ENCODE results near the gene RELT.
"Not testable (repeated sequence)": the region's sequence is repeated elsewhere in the genome, so short reads cannot be mapped to it uniquely, and the experiment has no call there.

The RELT gene

DNA sequence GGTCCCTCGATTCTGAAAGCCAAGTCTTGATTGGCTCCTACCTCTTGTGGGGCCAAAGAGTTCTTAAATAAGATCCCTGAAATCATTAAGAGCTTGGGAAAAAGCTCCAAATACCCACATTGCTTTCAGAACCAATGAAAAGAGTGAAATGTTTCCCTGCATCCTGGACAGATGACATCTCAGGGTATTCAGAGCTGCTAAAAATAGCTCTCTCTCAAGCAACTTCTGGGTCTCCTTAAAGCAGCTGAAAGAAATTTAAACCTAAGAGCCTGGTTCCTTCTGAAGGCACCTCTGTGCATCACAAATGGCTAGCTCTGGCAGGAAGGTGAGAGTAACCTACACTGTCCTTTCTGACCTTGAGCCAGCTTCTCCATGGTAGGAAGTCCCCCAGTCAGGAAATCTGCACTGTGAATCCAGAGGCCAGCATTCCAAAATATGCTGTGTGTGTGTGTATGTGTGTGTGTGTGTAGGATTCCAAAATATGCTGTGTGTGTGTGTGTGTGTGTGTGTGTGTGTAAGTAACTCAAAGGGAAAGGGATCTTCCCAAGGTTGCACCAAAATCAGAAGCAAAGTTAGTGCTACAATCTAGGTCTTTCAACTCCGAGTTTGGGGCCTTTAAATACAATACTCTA lies 50.1 kb downstream of the RELT start:
- H3K36me3 ChIP-seq (ENCODE audit: control insufficient read depth, insufficient read depth, low read length) = no peaks in the 10 kb centered on the region
- H3K27me3 ChIP-seq (replicated peaks; ENCODE audit: control insufficient read depth, insufficient read depth, low read length, poor library complexity, severe bottlenecking) = no peaks in the 10 kb centered on the region
- no peaks in the 10 kb centered on the region for H3K4me1 ChIP-seq (ENCODE audit: control insufficient read depth, insufficient read depth, low read length, poor library complexity, severe bottlenecking)
- DNase-seq = no peak
- no peaks in the 10 kb centered on the region for H3K9me3 ChIP-seq (ENCODE audit: control insufficient read depth, low read length)
- H3K27ac ChIP-seq (ENCODE audit: insufficient read depth, low read length, poor library complexity, severe bottlenecking) = no peak overlapping the region
- no peak overlapping the region for H3K4me3 ChIP-seq (ENCODE audit: insufficient read depth, low read depth, low read length, poor library complexity, severe bottlenecking)

DNA sequence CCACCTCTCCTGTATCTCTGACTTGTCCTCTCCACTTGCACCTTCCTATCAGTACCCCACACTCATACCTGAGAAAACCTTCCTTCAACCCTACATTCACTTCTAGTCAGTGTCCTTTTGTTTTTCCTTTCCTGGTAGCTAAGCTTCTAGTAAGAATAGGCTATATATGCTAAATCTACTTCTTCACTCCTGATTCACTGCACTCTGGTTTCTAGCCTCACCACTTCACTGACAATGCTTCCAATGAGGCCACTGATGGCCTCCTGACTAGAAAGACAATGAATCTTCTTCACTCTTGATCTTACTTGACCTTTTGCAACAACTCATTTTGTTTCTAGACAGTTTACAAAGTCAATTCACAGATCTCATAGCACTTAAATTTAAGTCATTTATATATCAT lies 52.0 kb downstream of the RELT start:
- H3K4me1 ChIP-seq (ENCODE audit: control insufficient read depth, insufficient read depth, low read length, poor library complexity, severe bottlenecking) = no peaks in the 10 kb centered on the region
- no peak for DNase-seq
- no peaks in the 10 kb centered on the region for H3K36me3 ChIP-seq (ENCODE audit: control insufficient read depth, insufficient read depth, low read length)
- no peaks in the 10 kb centered on the region for H3K27me3 ChIP-seq (replicated peaks; ENCODE audit: control insufficient read depth, insufficient read depth, low read length, poor library complexity, severe bottlenecking)
- H3K27ac ChIP-seq (ENCODE audit: insufficient read depth, low read length, poor library complexity, severe bottlenecking) = no peak overlapping the region
- no peak overlapping the region for H3K4me3 ChIP-seq (ENCODE audit: insufficient read depth, low read depth, low read length, poor library complexity, severe bottlenecking)
- H3K9me3 ChIP-seq (ENCODE audit: control insufficient read depth, low read length) = no peaks in the 10 kb centered on the region

DNA sequence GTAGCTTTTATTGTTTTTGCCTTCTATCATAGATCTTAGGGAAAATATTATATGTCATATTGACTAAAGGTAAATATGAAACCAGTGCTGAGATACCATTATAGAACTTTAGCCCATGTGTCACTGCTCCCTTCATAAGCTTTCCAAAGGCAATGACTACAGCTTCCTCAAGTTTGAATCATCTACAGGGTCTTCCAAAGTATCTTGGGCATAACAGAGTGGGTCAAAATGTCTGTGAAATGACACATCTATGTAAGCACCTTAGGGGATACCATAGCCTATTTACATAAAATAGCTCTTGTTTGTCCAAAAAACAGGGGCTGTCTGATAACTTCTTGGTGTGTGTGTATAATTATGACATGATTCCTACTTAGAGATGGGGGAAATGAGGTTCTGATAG lies 52.5 kb downstream of the RELT start:
- Histone ChIP-seq H3K9me3 (ENCODE audit: control insufficient read depth, low read length) (no peaks in the 10 kb centered on the region), H3K4me3 (ENCODE audit: insufficient read depth, low read depth, low read length, poor library complexity, severe bottlenecking) (no peak overlapping the region), H3K27ac (ENCODE audit: insufficient read depth, low read length, poor library complexity, severe bottlenecking) (no peak overlapping the region), H3K36me3 (ENCODE audit: control insufficient read depth, insufficient read depth, low read length) (no peaks in the 10 kb centered on the region), H3K4me1 (ENCODE audit: control insufficient read depth, insufficient read depth, low read length, poor library complexity, severe bottlenecking) (no peaks in the 10 kb centered on the region), H3K27me3 (replicated peaks; ENCODE audit: control insufficient read depth, insufficient read depth, low read length, poor library complexity, severe bottlenecking) (no peaks in the 10 kb centered on the region)
- DNase-seq = no peak

DNA sequence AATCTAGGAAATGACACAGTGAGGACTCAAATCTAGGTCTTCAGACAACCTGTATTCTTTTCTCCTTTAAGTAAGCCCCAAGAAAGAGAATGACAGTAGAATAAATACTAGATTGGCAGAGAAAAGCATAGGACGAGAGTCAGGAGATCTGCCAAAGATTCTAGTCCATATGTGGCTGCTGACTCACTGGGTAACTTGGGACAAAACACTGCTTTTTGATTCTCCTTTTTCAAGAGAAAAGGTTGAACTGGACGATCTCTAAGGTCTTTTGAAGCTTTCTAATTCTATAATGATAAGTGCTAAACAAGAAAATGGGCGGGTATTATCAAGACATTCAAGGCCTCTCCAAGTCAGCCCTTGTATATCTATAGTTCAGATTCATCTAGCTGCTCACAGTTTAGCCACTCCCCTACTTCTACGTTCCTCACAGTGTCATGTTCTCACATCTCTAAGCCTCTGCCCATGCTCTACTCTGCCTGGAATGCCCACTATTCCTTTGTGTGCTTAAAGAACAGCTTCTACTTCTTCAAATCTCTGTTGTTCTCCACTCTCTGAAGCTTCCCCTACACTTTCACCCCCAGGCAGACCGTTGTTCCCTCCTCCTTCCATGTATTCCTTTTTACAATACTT lies 53.0 kb downstream of the RELT start:
- Histone ChIP-seq H3K4me3 (ENCODE audit: insufficient read depth, low read depth, low read length, poor library complexity, severe bottlenecking) (no peak overlapping the region), H3K27me3 (replicated peaks; ENCODE audit: control insufficient read depth, insufficient read depth, low read length, poor library complexity, severe bottlenecking) (no peaks in the 10 kb centered on the region), H3K9me3 (ENCODE audit: control insufficient read depth, low read length) (no peaks in the 10 kb centered on the region), H3K36me3 (ENCODE audit: control insufficient read depth, insufficient read depth, low read length) (no peaks in the 10 kb centered on the region), H3K4me1 (ENCODE audit: control insufficient read depth, insufficient read depth, low read length, poor library complexity, severe bottlenecking) (no peaks in the 10 kb centered on the region), H3K27ac (ENCODE audit: insufficient read depth, low read length, poor library complexity, severe bottlenecking) (no peak overlapping the region)
- no peak for DNase-seq

DNA sequence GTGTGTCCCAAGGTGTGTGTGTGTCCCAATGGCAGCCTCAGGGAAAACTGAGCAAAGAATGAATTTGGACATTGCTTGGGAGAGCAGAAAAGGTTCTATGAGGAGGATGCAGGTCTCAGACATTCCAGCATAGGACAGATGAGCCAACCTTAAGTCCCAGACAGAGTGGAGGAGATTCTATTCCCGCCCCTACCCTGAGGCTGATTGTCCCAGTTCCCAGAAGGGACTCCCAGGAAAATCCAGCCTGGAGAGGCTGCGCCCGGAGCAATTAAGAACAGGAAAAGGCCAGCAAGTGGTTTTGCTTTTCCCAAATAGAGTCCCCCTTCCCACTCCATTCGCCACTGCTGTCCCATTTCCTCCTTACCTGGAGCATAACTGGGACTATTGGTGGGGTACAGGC lies 54.1 kb downstream of the RELT start:
- Histone ChIP-seq H3K4me3 (ENCODE audit: insufficient read depth, low read depth, low read length, poor library complexity, severe bottlenecking) (no peak overlapping the region), H3K27me3 (replicated peaks; ENCODE audit: control insufficient read depth, insufficient read depth, low read length, poor library complexity, severe bottlenecking) (no peaks in the 10 kb centered on the region), H3K36me3 (ENCODE audit: control insufficient read depth, insufficient read depth, low read length) (no peaks in the 10 kb centered on the region), H3K9me3 (ENCODE audit: control insufficient read depth, low read length) (no peaks in the 10 kb centered on the region), H3K27ac (ENCODE audit: insufficient read depth, low read length, poor library complexity, severe bottlenecking) (no peak overlapping the region), H3K4me1 (ENCODE audit: control insufficient read depth, insufficient read depth, low read length, poor library complexity, severe bottlenecking) (no peaks in the 10 kb centered on the region)
- DNase-seq = no peak

DNA sequence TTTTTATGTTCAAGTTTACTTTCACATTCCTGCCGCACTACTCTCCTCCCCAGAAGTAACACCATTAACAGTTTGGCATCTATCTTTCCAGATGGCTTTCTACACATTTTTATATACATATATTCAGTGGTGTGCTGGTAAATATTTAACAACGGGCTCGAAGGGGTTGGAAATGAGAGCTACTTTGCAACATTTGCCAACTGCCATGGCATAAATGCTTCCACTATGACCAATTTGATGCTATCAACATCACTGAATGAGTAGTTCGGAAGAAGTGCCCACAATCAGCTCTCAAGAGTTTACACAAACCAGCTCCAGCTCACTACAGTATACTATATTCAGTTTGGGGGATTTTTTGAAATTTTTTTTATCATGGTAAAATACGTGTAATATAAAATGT lies 55.2 kb downstream of the RELT start:
- no peak for DNase-seq
- no peaks in the 10 kb centered on the region for H3K27me3 ChIP-seq (replicated peaks; ENCODE audit: control insufficient read depth, insufficient read depth, low read length, poor library complexity, severe bottlenecking)
- no peak overlapping the region for H3K4me3 ChIP-seq (ENCODE audit: insufficient read depth, low read depth, low read length, poor library complexity, severe bottlenecking)
- H3K36me3 ChIP-seq (ENCODE audit: control insufficient read depth, insufficient read depth, low read length) = no peaks in the 10 kb centered on the region
- H3K27ac ChIP-seq (ENCODE audit: insufficient read depth, low read length, poor library complexity, severe bottlenecking) = no peak overlapping the region
- H3K9me3 ChIP-seq (ENCODE audit: control insufficient read depth, low read length) = no peaks in the 10 kb centered on the region
- no peaks in the 10 kb centered on the region for H3K4me1 ChIP-seq (ENCODE audit: control insufficient read depth, insufficient read depth, low read length, poor library complexity, severe bottlenecking)

DNA sequence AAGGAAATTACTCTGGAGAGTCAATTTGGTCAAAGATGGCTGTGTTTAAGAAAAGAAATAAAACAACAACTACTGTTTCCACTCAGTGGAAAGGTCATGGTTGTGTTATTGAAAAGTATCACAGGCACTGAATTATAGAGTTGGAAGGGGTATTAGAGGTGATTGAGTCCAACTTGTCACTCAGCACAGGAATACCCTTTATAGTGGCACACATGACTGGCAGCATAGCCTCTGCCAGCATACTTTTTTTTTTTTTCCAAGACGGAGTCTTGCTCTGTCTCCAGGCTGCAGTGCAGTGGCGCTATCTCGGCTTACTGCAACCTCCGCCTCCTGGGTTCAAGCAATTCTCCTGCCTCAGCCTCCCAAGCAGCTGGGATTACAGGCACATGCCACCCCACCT lies 60.7 kb downstream of the RELT start:
- H3K4me1 ChIP-seq (ENCODE audit: control insufficient read depth, insufficient read depth, low read length, poor library complexity, severe bottlenecking); H3K27ac ChIP-seq (ENCODE audit: insufficient read depth, low read length, poor library complexity, severe bottlenecking); DNase-seq; H3K9me3 ChIP-seq (ENCODE audit: control insufficient read depth, low read length); H3K4me3 ChIP-seq (ENCODE audit: insufficient read depth, low read depth, low read length, poor library complexity, severe bottlenecking); H3K36me3 ChIP-seq (ENCODE audit: control insufficient read depth, insufficient read depth, low read length); H3K27me3 ChIP-seq (replicated peaks; ENCODE audit: control insufficient read depth, insufficient read depth, low read length, poor library complexity, severe bottlenecking): not testable (repeated sequence)

DNA sequence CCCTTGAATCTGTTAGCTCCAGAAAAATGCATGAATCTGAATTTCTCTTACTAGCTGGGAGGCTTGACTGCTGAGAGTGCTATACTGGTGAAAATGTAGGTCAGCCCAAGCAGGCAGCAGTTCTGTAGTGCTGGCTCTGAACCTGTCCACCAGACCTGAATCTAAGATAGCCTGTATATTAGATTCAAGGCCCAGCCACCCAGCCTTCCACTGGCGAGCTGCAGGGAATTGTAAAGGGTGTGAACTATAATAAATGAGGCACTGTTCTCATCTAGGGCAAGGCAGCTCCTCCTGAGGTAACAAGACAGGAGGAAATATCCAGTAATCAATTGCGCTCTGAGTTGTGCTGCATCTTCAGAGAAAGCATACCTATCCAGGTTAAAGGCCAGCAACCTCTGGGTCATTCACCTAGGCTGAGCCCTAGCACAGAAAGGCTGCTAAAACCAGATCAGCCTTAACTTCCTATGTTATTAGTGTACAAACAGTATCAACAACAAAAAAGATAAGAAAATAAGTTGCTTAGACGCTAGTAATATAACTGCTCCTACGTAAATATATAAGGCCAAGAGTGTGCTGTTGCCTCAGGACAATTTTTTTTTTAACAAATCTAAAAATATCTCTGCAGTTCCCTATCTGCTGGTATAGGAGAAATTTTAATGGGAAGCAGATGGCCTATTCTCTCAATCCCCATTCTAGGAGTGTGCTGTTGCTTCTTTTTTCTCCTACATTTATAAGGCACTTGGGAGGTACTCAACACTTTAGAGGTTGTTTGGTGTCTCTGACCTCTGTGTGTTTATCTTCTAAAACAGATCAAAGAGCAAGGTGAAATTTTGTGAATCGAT lies 63.0 kb downstream of the RELT start:
- no peak for DNase-seq
- H3K9me3 ChIP-seq (ENCODE audit: control insufficient read depth, low read length) = no peaks in the 10 kb centered on the region
- no peak overlapping the region for H3K27ac ChIP-seq (ENCODE audit: insufficient read depth, low read length, poor library complexity, severe bottlenecking)
- no peak overlapping the region for H3K4me3 ChIP-seq (ENCODE audit: insufficient read depth, low read depth, low read length, poor library complexity, severe bottlenecking)
- no peaks in the 10 kb centered on the region for H3K4me1 ChIP-seq (ENCODE audit: control insufficient read depth, insufficient read depth, low read length, poor library complexity, severe bottlenecking)
- H3K36me3 ChIP-seq (ENCODE audit: control insufficient read depth, insufficient read depth, low read length) = no peaks in the 10 kb centered on the region
- H3K27me3 ChIP-seq (replicated peaks; ENCODE audit: control insufficient read depth, insufficient read depth, low read length, poor library complexity, severe bottlenecking) = no peaks in the 10 kb centered on the region

DNA sequence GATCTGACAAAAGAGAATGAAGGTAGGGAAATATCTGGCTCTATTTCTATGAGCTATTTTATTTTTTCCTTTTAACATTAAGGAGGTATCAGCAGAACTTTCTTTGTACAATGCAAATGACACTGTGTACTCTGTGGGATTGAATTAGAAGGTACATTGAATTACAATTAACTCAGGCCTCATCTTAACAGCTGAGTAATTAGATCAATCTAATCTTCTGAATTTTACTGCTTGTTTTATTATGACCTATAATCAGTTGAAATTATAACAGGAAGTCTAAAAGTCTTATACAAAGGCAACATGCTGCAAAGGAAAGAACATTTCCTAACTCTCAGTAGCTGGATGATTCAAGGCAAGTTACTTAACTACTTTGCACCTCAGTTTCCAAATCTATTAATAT lies 69.8 kb downstream of the RELT start:
- Histone ChIP-seq H3K27me3 (replicated peaks; ENCODE audit: control insufficient read depth, insufficient read depth, low read length, poor library complexity, severe bottlenecking) (no peaks in the 10 kb centered on the region), H3K36me3 (ENCODE audit: control insufficient read depth, insufficient read depth, low read length) (no peaks in the 10 kb centered on the region), H3K4me1 (ENCODE audit: control insufficient read depth, insufficient read depth, low read length, poor library complexity, severe bottlenecking) (no peaks in the 10 kb centered on the region), H3K27ac (ENCODE audit: insufficient read depth, low read length, poor library complexity, severe bottlenecking) (no peak overlapping the region), H3K4me3 (ENCODE audit: insufficient read depth, low read depth, low read length, poor library complexity, severe bottlenecking) (no peak overlapping the region), H3K9me3 (ENCODE audit: control insufficient read depth, low read length) (no peaks in the 10 kb centered on the region)
- DNase-seq = no peak

DNA sequence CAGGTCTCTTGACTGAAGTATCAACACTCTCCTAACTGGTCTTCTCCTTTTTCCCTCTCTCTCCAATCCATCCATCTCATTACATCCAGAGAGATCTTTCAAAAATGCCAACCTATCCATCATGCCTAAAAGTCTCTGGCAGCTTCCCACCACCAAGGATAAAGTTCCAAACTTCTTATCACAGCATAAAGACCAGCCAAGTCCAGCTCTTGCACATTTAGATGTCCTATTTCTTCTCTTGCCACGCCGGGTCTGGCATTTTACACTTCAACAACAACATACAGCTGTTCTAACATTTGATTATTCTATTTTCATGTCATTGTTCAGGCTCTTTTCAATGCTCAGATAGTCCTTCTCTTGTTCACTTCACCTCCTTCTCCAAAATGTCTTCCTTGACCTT lies 70.6 kb downstream of the RELT start:
- Histone ChIP-seq H3K36me3 (ENCODE audit: control insufficient read depth, insufficient read depth, low read length) (no peaks in the 10 kb centered on the region), H3K4me1 (ENCODE audit: control insufficient read depth, insufficient read depth, low read length, poor library complexity, severe bottlenecking) (no peaks in the 10 kb centered on the region), H3K9me3 (ENCODE audit: control insufficient read depth, low read length) (no peaks in the 10 kb centered on the region), H3K27me3 (replicated peaks; ENCODE audit: control insufficient read depth, insufficient read depth, low read length, poor library complexity, severe bottlenecking) (no peaks in the 10 kb centered on the region), H3K27ac (ENCODE audit: insufficient read depth, low read length, poor library complexity, severe bottlenecking) (no peak overlapping the region), H3K4me3 (ENCODE audit: insufficient read depth, low read depth, low read length, poor library complexity, severe bottlenecking) (no peak overlapping the region)
- DNase-seq = no peak
